Measurements from ENCODE around the gene PANX2. TPM values are rescaled to one million over a fixed set of nuclear protein-coding genes. Genes with fewer than 3 reads are reported as not detected.

The PANX2 gene
- total and polyA plus RNA-seq, 7 donors = 0.03 to 0.69 (median 0.13) TPM; not detected in 1

DNA sequence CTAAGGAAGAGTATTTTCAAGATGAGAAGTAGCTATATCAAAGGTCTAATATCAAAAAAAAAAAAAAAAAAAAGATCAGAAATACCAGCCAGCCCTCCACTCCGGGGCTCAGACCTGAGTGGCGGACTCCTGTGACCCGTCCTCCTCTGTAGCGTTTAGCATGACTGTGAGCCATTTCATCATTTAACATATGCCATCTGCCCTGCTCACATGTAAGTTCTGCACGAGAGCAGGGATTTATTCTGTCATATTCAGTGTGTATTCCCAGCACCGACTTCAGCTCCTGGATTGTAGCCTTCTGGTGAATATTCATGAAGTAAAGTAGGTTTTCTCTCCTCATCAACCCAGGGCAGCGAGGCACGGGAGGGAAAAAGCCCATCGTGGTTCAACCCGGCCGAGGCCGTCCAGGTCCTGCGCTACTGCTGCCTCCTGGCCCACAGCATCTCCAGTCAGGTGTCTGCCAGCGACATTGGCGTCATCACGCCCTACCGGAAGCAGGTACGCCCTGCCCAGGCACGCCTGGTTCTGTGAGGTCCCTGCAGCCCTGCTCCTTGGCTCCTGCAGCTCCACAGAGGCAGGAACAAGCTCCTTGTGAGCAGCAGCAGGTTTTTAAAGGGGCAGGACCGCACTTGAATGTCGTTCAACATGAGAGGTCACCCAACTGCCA lies 12.7 kb upstream of the PANX2 start:
- DNase-seq (no peak), ATAC-seq (no peak)
- H3K36me3 ChIP-seq (ENCODE audit: insufficient read depth in 1 of 2, low read depth in 1 of 2) = no peaks in the 10 kb centered on the region
- TF ChIP-seq CTCF (IDR thresholded peaks at IDR 0.05) = no peak
- intact Hi-C loops (cut with DNase I) = no loop called here
- no peaks in the 10 kb centered on the region for H3K9me3 ChIP-seq
- WGBS, 3 donors = 63 to 66% (median 64%) methylated on average over 21 of the region's 21 CpGs
- no peak overlapping the region for H3K4me3 ChIP-seq
- peaks cover 0 to 25% (median 4%) of the 10 kb centered on the region in 3 donors for H3K27me3 ChIP-seq (ENCODE audit: insufficient read depth in 3 of 3, low read length in 2 of 3)
- H3K4me1 ChIP-seq = no peaks in the 10 kb centered on the region
- H3K27ac ChIP-seq = no peak overlapping the region

DNA sequence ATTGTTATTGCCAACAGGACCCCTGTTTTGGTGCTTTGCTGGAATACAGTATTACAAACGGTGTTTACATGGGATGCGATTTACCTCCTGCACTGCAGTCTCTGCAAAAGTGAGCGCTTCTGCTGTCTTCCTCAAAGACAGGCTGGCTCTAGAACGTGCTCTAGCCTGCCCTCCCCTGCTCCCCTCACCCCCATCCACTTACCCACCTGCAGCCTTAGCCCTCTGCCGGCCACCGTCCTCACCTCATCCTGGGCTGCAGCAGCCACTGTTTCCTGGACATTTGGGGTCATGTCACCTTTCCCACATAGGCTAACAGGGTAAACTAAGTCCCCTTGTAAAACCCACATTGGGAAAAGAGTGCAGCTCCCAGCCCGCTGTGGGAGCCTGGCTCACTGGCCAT lies 9.6 kb upstream of the PANX2 start:
- no peak overlapping the region for H3K27ac ChIP-seq
- intact Hi-C loops (cut with DNase I) = no loop called here
- ATAC-seq (no peak), DNase-seq (no peak)
- peaks cover 0 to 32% (median 4%) of the 10 kb centered on the region in 3 donors for H3K27me3 ChIP-seq (ENCODE audit: insufficient read depth in 3 of 3, low read length in 2 of 3)
- H3K4me3 ChIP-seq = no peak overlapping the region
- H3K36me3 ChIP-seq (ENCODE audit: insufficient read depth in 1 of 2, low read depth in 1 of 2) = no peaks in the 10 kb centered on the region
- no peak for TF ChIP-seq CTCF (IDR thresholded peaks at IDR 0.05)
- H3K9me3 ChIP-seq = no peaks in the 10 kb centered on the region
- no peaks in the 10 kb centered on the region for H3K4me1 ChIP-seq
- WGBS, 3 donors = 77 to 82% (median 78%) methylated on average over 7 of the region's 7 CpGs

GRCh38 chr22:50161508-50162390 lies 8.8 kb upstream of the PANX2 start:
- Histone ChIP-seq H3K4me1 (no peaks in the 10 kb centered on the region), H3K9me3 (no peaks in the 10 kb centered on the region), H3K4me3 (no peak overlapping the region), H3K27me3 (ENCODE audit: insufficient read depth in 3 of 3, low read length in 2 of 3) (peaks cover 0 to 32% (median 4%) of the 10 kb centered on the region in 3 donors), H3K27ac (no peak overlapping the region), H3K36me3 (ENCODE audit: insufficient read depth in 1 of 2, low read depth in 1 of 2) (no peaks in the 10 kb centered on the region)
- WGBS, 3 donors = 78 to 84% (median 81%) methylated on average over 22 to 23 of the region's 23 CpGs
- no peak for TF ChIP-seq CTCF (IDR thresholded peaks at IDR 0.05)
- intact Hi-C loops (cut with DNase I) = no loop called here
- ATAC-seq (no peak), DNase-seq (no peak)

GRCh38 chr22:50162391-50162956 lies 8.1 kb upstream of the PANX2 start:
- intact Hi-C loops (cut with DNase I) = no loop called here
- TF ChIP-seq CTCF (IDR thresholded peaks at IDR 0.05) = no peak
- Histone ChIP-seq H3K27ac (no peak overlapping the region), H3K27me3 (ENCODE audit: insufficient read depth in 3 of 3, low read length in 2 of 3) (peaks cover 0 to 30% (median 4%) of the 10 kb centered on the region in 3 donors), H3K4me3 (no peak overlapping the region), H3K4me1 (no peaks in the 10 kb centered on the region), H3K36me3 (ENCODE audit: insufficient read depth in 1 of 2, low read depth in 1 of 2) (no peaks in the 10 kb centered on the region), H3K9me3 (no peaks in the 10 kb centered on the region)
- WGBS, 3 donors = 79 to 86% (median 82%) methylated on average over 10 of the region's 10 CpGs
- ATAC-seq (no peak), DNase-seq (no peak)

All from psoas muscle (tissue), 8 donors.